Epithelial cell of esophagus (primary cell): ENCODE results near the gene CYP27B1.

Experiments used
- DNase-seq: peaks from one replicate; pipeline ENCODE4 v3.0.0; 2010; ENCODE audit warnings: low read depth
- H3K4me3 ChIP-seq: 2 replicates; pipeline ENCODE4 v1.5.1; 2011; ENCODE audit warnings: mild to moderate bottlenecking, low read length, control low read depth
- TF ChIP-seq, protein P1 (sequence below): IDR thresholded peaks from 2 replicates; pipeline ENCODE4 v1.5.1; 2011; ENCODE audit warnings: low read depth, mild to moderate bottlenecking, low read length, control low read depth, inconsistent platforms; ENCODE audit not compliant: insufficient read depth; ENCODE audit errors: missing control alignments

CYP27B1 gene

DNA sequence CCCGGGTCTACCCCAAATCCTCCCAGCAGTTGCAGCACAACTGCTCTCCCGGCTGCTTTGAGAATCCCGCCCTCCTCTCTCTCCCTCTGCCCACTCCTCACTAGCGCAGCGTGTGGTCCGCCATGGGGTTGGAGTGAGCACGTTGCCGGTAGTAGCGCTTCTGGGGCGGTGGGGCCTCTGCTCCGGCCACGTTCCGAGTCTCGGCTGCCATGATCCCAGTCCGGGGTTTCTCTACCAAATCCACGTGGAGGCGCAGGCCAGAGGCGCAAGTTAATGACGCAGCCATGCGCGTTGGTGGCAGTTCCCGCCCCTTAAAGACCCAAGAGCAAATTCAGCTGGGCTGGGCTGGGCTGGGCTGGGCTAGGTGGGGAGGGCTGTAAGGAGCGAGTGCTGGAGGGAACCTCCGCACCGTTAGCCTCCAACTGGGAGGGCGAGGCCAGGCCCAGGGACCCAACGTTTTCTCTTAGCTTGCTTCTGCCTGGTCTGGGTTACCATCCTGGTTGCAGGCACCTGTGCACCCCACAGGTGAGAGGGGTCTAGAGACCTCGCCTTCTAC, 5.1 kb upstream of the CYP27B1 start, which contains the start of gene METTL1:
METTL1 (minus strand) TSS at position 233 of the 556 bp plus-strand sequence; CDS start at position 211, 22 bp downstream.
- peak; percentile 98 for DNase-seq
- TF ChIP-seq, protein P1, sequence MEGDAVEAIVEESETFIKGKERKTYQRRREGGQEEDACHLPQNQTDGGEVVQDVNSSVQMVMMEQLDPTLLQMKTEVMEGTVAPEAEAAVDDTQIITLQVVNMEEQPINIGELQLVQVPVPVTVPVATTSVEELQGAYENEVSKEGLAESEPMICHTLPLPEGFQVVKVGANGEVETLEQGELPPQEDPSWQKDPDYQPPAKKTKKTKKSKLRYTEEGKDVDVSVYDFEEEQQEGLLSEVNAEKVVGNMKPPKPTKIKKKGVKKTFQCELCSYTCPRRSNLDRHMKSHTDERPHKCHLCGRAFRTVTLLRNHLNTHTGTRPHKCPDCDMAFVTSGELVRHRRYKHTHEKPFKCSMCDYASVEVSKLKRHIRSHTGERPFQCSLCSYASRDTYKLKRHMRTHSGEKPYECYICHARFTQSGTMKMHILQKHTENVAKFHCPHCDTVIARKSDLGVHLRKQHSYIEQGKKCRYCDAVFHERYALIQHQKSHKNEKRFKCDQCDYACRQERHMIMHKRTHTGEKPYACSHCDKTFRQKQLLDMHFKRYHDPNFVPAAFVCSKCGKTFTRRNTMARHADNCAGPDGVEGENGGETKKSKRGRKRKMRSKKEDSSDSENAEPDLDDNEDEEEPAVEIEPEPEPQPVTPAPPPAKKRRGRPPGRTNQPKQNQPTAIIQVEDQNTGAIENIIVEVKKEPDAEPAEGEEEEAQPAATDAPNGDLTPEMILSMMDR, result peak; percentile 2
- peak within 1 kb of the TSS; percentile 83 for H3K4me3 ChIP-seq

DNA sequence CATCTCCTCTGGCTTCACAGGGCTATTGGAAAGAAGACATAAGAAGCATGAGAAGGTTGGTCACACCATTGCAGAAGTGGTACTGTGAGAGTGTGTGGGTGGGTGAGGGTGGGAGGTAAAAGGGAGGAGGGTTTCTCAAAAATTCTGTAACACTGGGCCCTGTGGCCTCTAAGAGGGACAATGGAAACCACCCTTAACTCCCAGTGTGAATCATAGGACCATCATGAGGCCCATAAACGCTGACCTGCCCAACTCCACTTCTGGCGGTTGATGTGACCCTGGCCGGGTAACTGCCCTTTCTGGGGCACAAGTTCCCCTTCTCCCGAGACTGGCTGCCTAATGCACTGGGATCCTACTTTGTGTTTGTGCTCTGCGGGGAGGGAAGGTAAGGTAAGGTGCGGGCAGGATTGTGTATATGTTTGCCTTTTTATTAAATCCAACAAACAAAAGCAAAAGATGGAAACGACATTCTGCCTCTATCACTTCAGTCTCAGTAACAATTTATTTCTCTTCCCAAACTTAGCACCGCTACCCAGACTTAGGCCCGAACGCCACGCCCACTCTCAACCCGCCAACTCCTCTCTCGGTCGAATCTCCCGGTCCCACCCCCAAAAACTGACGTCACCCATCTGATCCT, 4.5 kb upstream of the CYP27B1 start:
- peak overlapping the region; percentile 83 for H3K4me3 ChIP-seq
- DNase-seq, result peak; percentile 95
- TF ChIP-seq, protein P1, result no peak

DNA sequence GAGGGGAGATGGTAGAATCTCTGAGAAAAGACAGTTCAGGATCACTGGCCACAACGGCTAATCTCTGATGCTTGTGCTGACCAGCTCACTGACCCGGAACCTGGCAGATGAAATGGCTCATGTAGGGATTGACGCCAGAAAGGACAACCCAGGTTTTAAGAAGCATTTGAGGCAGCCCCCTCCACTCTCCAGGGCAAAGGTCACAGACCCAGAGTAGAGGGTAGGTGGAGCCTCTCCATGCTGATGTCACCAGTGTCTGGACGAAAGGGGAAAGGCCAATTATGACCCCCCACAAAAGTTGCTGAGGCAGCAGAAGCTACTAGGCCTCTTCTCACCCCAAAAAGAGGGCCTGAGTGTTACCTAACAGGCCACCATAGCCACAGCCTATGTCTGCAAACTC, 3.9 kb upstream of the CYP27B1 start:
- TF ChIP-seq, protein P1, result no peak
- DNase-seq, result no peak
- no peak overlapping the region for H3K4me3 ChIP-seq

DNA sequence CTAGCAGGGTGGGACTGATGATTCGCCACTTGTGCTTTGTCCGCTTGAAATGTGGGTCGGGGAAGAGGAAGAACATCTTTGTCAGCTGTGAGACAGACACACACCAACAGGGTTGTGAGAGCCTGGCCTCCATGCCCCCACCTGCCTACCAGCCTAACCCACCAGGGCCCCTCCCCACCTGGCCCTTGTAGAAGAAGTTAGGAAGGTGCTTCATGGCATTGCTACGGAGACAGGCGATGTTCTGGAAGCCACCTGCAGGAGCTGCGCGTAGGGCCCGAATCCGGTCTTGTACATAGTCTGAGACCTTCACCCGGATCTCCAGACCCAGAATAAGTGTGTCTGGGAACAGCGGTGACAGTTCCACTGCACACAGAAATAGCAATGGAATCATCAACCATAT, 2.7 kb upstream of the CYP27B1 start:
- no peak for DNase-seq
- no peak overlapping the region for H3K4me3 ChIP-seq

DNA sequence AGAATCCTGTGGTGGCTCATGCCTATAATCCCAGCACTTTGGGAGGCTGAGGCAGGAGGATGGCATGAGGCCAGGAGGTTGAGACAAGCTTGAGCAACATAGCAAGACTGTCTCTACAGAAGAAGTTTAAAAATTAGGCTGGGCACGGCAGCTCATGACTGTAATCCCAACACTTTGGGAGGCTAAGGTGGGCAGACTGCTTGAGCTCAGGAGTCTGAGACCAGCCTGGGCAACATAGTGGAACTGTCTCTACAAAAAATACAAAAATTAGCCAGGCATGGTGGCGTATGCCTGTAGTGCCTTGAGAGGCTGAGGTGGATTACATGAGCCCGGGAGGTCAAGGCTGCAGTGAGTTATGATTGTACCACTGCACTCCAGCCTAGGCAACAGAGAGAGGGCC, 998 bp upstream of the CYP27B1 start:
- H3K4me3 ChIP-seq, result no peak overlapping the region
- no peak for DNase-seq
- TF ChIP-seq, protein P1, result no peak

More for the DNA sequence above, 2.7 kb upstream of the CYP27B1 start:
- TF ChIP-seq, protein P1, result no peak

DNA sequence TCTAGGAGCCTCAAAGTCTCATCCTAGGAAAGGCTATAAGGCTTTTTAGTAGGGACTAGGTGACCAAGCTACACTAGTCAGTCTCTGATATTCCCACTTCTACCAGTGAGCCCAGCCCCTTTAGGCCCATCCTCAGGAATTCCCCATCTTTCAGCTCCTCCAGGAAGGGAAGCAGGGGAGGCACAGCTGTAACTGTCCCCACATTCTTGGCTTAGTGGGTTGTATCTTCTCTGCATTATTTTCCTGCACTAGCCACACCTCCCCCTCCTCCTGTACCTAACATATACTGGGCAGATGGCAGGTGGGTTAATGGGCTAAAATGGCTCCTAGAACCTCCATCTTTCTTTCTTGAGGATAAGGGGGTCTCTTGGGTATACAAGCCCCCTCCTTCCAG, 424 bp upstream of the CYP27B1 start:
- H3K4me3 ChIP-seq, result no peak overlapping the region
- TF ChIP-seq, protein P1, result no peak
- DNase-seq, result no peak
